Measurements from ENCODE around the gene HDAC2.

DNA sequence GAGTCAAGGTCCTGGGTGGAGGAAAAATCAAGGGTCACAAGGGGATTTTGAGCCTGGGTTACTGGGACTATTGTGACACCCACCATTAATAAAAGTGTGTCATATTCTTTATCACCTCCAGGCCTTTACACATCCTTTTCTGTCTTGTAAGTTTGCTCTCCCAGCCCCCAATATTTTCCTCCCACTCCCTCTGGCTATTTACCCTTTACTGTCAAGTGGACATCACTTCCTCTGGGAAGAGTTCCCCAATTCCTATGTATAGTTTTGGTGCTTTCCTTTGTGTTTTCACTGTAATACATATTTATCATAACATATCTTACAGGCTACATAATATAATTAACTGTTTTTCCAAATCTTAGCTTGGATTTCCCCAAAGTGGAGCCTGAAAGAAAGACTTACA, 77.5 kb downstream of the HDAC2 start:
- TF ChIP-seq, protein P1, sequence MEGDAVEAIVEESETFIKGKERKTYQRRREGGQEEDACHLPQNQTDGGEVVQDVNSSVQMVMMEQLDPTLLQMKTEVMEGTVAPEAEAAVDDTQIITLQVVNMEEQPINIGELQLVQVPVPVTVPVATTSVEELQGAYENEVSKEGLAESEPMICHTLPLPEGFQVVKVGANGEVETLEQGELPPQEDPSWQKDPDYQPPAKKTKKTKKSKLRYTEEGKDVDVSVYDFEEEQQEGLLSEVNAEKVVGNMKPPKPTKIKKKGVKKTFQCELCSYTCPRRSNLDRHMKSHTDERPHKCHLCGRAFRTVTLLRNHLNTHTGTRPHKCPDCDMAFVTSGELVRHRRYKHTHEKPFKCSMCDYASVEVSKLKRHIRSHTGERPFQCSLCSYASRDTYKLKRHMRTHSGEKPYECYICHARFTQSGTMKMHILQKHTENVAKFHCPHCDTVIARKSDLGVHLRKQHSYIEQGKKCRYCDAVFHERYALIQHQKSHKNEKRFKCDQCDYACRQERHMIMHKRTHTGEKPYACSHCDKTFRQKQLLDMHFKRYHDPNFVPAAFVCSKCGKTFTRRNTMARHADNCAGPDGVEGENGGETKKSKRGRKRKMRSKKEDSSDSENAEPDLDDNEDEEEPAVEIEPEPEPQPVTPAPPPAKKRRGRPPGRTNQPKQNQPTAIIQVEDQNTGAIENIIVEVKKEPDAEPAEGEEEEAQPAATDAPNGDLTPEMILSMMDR (IDR thresholded peaks at IDR 0.05; ENCODE audit: low read depth, low read length) = no peak
- no peak for TF ChIP-seq EZH2phosphoT487 (IDR thresholded peaks at IDR 0.05; ENCODE audit: low read depth)

Data from OCI-LY3 (cell line).